ENCODE results near the gene EMC8.

The EMC8 gene

DNA sequence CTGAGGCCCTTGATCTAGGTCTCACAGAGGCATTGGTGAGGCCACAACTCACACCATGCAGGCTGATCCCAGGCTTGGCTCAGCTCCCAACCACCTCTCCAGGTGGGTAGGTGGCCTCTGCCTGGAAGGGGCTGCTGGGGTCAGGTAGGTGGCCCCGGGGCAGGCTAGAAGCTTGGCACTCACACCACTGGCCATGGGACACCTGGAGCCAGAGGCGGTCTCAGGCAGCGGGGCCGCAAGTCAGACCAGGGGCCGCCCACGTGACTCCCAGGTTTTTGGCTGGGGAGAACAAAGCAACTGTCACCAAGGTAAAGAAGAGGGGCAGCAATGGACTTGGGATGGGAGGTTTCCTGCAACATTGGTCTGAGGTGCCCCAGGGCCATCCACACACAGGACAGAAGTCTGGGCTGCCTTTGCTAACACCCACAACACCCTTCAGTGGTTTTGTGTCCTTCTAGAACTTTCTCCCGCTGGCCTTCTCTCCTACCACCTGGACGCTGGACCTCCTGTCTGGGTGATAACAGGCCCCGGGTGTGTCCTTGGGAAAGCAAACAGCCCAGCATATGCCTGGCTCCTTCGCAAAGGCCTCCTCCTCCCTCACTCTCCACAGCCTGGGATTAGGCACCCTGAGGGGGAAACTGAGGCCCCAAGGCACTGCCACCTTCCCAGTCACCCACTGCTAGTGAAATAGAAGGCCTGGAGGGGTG, 64.9 kb downstream of the EMC8 start:
- Mint-ChIP-seq H3K4me3 (peak overlapping the region; percentile 59), H3K27me3 (no peaks in the 10 kb centered on the region), H3K27ac (ENCODE audit: low read depth) (peak overlapping the region; percentile 35), H3K9me3 (no peaks in the 10 kb centered on the region), H3K36me3 (ENCODE audit: insufficient read depth) (no peaks in the 10 kb centered on the region), H3K4me1 (peaks cover 22% of the 10 kb centered on the region)
- DNase-seq (ENCODE audit: low spot score in 2 of 2) = no peak
- no peak for ATAC-seq (replicated peaks; ENCODE audit: extremely low read depth, poor library complexity, severe bottlenecking)

DNA sequence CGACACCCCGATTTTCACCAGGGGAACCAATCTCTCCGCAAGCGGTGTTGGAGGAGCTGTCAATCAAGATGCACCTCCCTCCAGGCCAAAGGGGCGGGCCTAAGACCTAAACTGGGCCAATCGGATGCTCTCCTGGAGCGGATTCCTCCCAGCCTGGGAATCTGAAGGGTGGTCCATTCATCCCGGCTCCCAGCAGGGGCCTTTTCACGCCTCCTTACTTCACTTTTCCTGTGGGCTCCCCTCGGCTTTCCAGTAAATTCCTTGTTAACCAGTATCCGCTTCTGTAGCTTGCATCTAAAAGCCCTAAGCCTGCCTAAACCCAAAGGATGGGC, 65.5 kb downstream of the EMC8 start:
- ATAC-seq (replicated peaks; ENCODE audit: extremely low read depth, poor library complexity, severe bottlenecking) = no peak
- Mint-ChIP-seq H3K9me3 (no peaks in the 10 kb centered on the region), H3K36me3 (ENCODE audit: insufficient read depth) (no peaks in the 10 kb centered on the region), H3K27ac (ENCODE audit: low read depth) (peak overlapping the region; percentile 35), H3K27me3 (no peaks in the 10 kb centered on the region), H3K4me3 (no peak overlapping the region), H3K4me1 (peaks cover 22% of the 10 kb centered on the region)
- no peak for DNase-seq (ENCODE audit: low spot score in 2 of 2)

DNA sequence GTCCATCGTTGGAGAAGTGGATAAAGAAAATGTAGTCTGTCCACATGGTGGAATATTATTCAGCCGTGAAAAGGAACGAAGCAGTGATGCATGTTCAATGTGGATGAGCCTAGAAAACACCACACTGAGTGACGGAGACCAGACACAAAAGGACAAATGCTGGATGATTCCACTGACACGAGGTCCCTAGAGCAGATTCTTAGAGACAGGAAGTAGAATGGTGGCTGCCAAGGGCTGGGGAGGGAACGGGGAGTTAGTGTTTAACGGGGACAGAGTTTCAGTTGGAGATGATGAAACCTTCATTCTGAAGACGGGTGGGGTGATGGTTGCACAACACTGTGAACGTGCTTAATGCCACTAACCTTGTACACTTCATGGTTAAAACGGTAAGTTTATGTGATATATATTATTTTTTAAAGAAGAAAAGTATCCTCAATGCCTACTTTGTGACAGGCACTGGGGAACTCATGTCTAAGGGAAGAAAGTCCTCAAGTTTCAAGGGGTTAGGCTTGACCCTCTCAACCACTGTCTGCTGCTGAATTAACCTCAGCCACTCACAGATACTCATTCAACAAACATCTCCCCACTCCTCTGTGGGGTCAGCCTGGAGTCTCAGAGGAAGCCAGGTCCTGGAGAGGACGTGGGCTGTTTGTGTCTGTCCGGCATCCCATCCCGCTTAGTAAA, 66.0 kb downstream of the EMC8 start:
- H3K4me3 Mint-ChIP-seq = no peak overlapping the region
- no peaks in the 10 kb centered on the region for H3K27me3 Mint-ChIP-seq
- DNase-seq (ENCODE audit: low spot score in 2 of 2) (no peak), ATAC-seq (replicated peaks; ENCODE audit: extremely low read depth, poor library complexity, severe bottlenecking) (no peak)
- H3K4me1 Mint-ChIP-seq = peaks cover 22% of the 10 kb centered on the region
- no peaks in the 10 kb centered on the region for H3K36me3 Mint-ChIP-seq (ENCODE audit: insufficient read depth)
- H3K9me3 Mint-ChIP-seq = no peaks in the 10 kb centered on the region
- H3K27ac Mint-ChIP-seq (ENCODE audit: low read depth) = no peak overlapping the region

DNA sequence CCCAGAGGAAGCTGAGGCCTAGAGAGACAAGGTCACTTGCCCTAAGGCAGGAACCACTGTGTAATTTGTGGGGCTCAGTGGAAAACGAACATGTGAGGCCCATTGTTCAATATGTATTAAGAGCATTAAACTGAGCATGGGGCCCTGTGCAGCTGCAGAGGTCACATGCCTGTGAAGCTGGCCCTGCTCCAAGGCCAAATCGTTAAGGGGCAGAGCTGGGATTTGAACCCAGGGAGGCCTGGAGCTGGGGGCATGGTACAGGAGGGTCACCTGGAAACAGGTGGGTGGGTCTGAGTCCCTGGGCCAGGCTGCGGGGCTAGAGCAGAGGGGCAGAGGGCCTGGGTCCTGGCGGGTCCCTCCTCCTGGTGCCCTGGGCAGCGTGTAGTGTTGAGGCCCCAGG, 68.2 kb downstream of the EMC8 start:
- Mint-ChIP-seq H3K36me3 (ENCODE audit: insufficient read depth) (no peaks in the 10 kb centered on the region), H3K4me1 (peaks cover 20% of the 10 kb centered on the region), H3K9me3 (no peaks in the 10 kb centered on the region), H3K27me3 (no peaks in the 10 kb centered on the region), H3K27ac (ENCODE audit: low read depth) (no peak overlapping the region), H3K4me3 (no peak overlapping the region)
- ATAC-seq (replicated peaks; ENCODE audit: extremely low read depth, poor library complexity, severe bottlenecking) (no peak), DNase-seq (ENCODE audit: low spot score in 2 of 2) (no peak)

DNA sequence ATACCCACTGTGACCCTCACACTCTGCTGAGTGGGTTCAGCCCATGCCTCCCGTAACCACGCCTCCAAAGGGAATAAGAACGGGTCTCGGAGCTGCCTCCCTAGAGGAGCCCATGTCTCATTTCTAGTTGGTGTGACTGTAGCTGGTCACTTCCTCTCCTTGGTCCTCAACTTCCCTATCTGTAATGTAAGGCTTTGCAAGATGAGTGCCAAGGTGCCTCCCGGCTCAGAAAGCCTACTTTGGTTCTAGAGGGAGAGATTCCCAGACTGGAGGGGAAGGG, 69.2 kb downstream of the EMC8 start:
- DNase-seq (ENCODE audit: low spot score in 2 of 2) (no peak), ATAC-seq (replicated peaks; ENCODE audit: extremely low read depth, poor library complexity, severe bottlenecking) (no peak)
- Mint-ChIP-seq H3K27me3 (no peaks in the 10 kb centered on the region), H3K9me3 (no peaks in the 10 kb centered on the region), H3K36me3 (ENCODE audit: insufficient read depth) (no peaks in the 10 kb centered on the region), H3K4me1 (peaks cover 10% of the 10 kb centered on the region), H3K4me3 (no peak overlapping the region), H3K27ac (ENCODE audit: low read depth) (peak overlapping the region; percentile 20)

DNA sequence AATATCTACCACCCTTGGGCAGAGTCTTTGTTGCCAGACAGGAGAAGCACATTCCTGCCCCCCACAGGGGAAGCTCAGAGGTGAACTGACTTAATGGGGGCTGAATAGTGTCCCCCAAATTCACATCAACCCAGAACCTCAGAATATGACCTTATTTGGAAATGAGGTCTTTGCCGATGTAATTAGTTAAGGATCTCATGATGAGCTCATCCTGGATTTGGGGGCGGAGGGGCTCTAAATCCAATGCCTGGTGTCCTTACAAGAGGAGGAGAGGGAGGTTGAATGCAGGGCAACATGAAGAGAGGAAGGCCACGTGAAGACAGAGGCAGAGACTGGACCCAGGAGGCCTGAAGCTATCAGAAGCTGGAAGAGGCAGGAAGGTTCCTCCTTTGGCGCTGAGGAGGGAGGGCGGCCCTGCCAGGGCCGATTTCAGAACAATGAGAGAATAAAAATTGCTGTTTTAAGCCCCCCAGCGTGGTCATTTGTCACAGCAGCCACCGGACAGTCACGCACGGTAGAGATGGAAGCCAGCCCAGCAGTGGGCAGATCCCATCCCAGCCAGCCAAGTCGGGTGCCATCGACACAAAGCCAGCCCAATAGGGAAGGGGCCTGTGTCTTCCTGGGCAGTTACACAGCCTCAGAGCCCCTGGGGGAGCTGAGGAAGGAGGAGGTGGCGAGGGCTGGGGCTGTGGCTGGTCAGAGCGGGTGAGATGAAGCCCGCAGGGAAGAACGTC, 69.7 kb downstream of the EMC8 start:
- H3K4me1 Mint-ChIP-seq = peaks cover 5% of the 10 kb centered on the region
- H3K27me3 Mint-ChIP-seq = no peaks in the 10 kb centered on the region

DNA sequence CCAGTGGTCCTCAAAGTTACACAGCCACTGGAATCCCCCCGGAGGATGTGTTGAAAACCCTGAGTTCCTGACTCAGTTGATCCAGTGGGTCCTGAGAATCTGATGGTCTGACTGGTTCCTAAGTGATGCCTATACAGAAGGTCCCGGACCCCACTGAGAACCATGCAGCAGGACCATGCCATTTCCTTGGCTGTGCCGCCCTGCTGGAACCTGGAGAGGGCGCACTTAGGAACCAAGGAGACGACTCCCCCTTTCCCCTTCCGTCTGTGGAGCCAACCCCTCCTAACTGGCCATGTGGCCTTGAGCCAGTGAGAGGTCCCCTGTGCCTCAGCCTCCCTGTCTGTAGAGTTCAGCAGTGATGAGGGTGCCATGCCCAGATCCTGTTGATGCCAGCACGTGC, 70.5 kb downstream of the EMC8 start:
- ATAC-seq (replicated peaks; ENCODE audit: extremely low read depth, poor library complexity, severe bottlenecking) (no peak), DNase-seq (ENCODE audit: low spot score in 2 of 2) (no peak)
- Mint-ChIP-seq H3K9me3 (no peaks in the 10 kb centered on the region), H3K27me3 (no peaks in the 10 kb centered on the region), H3K4me1 (peaks cover 5% of the 10 kb centered on the region), H3K27ac (ENCODE audit: low read depth) (no peak overlapping the region), H3K4me3 (no peak overlapping the region), H3K36me3 (ENCODE audit: insufficient read depth) (no peaks in the 10 kb centered on the region)

More for the DNA sequence above, 69.7 kb downstream of the EMC8 start:
- no peaks in the 10 kb centered on the region for H3K9me3 Mint-ChIP-seq
- H3K27ac Mint-ChIP-seq (ENCODE audit: low read depth) = no peak overlapping the region
- H3K4me3 Mint-ChIP-seq = no peak overlapping the region
- DNase-seq (ENCODE audit: low spot score in 2 of 2) (no peak), ATAC-seq (replicated peaks; ENCODE audit: extremely low read depth, poor library complexity, severe bottlenecking) (no peak)
- no peaks in the 10 kb centered on the region for H3K36me3 Mint-ChIP-seq (ENCODE audit: insufficient read depth)
